Measurements from ENCODE around the gene SMIM33. TPM values are rescaled to one million over a fixed set of nuclear protein-coding genes. Genes with fewer than 3 reads are reported as not detected.

The SMIM33 gene
- total RNA-seq, 1 experiment from 2014 or later, result not detected

DNA sequence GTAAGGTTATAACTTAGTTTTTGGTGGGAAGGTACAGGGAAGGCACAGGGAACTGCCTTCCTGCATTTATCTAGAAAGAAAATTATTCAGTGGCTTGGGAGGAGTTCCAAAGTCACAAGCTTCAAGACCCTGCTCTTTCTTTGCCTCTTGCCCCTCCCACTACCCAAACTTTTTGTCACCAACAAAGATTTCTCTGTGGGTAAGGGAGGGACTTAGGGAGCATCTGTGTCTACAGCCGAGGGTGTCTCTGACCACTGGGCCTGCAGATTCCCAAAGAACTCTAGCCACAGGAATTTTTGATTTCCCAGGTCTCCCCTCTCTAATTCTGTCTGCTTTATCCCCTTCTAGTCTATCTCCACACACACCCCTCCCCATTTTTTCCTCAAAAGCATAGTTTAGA, 10.3 kb upstream of the SMIM33 start:
- no peak overlapping the region for H3K4me2 ChIP-seq (ENCODE audit: low read depth, low read length, poor library complexity, severe bottlenecking)
- no peak overlapping the region for H2AFZ ChIP-seq (ENCODE audit: low read length)

DNA sequence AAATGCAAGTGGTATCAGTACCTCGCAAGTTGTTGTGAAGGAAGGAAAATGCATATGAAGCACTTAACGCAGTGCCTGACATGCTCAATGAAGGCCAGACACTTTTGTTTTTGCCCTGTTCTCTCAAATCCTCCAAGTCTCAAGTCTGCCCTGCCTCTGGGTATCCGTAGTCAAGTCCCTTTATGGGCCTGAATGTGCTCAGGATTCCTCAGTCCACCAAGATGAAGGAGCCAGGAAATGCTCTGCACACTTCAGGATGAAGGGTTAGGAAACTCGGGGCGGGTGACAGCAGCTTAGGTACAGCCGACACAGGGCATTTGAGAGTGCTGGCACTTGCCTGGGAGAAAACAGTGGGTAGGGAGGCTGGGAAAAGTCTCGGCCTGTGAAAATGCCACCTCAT, 9.6 kb upstream of the SMIM33 start:
- no peaks in the 10 kb centered on the region for H3K27me3 ChIP-seq (ENCODE audit: low read length)
- no peaks in the 10 kb centered on the region for H3K9me2 ChIP-seq (replicated peaks; ENCODE audit: insufficient read depth, low read length)
- H4K20me1 ChIP-seq (ENCODE audit: insufficient read depth, low read depth, low read length), result no peaks in the 10 kb centered on the region
- H2AFZ ChIP-seq (ENCODE audit: low read length), result no peak overlapping the region
- no peaks in the 10 kb centered on the region for H3K4me1 ChIP-seq (ENCODE audit: low read length)
- H3K9ac ChIP-seq (ENCODE audit: low read length), result no peak overlapping the region
- H3K79me2 ChIP-seq (ENCODE audit: low read length), result no peaks in the 10 kb centered on the region
- H3K9me3 ChIP-seq (ENCODE audit: low read length), result no peaks in the 10 kb centered on the region
- no peak for DNase-seq
- H3K27ac ChIP-seq (ENCODE audit: low read length), result no peak overlapping the region
- no peak overlapping the region for H3K4me3 ChIP-seq (ENCODE audit: low read length)
- no peak overlapping the region for H3K4me2 ChIP-seq (ENCODE audit: low read depth, low read length, poor library complexity, severe bottlenecking)
- H3K36me3 ChIP-seq (ENCODE audit: insufficient read depth, low read length), result no peaks in the 10 kb centered on the region

More for the DNA sequence above, 10.3 kb upstream of the SMIM33 start:
- H3K27ac ChIP-seq (ENCODE audit: low read length), result no peak overlapping the region
- no peak overlapping the region for H3K9ac ChIP-seq (ENCODE audit: low read length)
- H3K4me1 ChIP-seq (ENCODE audit: low read length), result no peaks in the 10 kb centered on the region
- H3K9me3 ChIP-seq (ENCODE audit: low read length), result no peaks in the 10 kb centered on the region
- H3K36me3 ChIP-seq (ENCODE audit: insufficient read depth, low read length), result no peaks in the 10 kb centered on the region
- no peaks in the 10 kb centered on the region for H4K20me1 ChIP-seq (ENCODE audit: insufficient read depth, low read depth, low read length)
- no peak for DNase-seq
- no peaks in the 10 kb centered on the region for H3K79me2 ChIP-seq (ENCODE audit: low read length)
- H3K4me3 ChIP-seq (ENCODE audit: low read length), result no peak overlapping the region
- H3K27me3 ChIP-seq (ENCODE audit: low read length), result no peaks in the 10 kb centered on the region
- H3K9me2 ChIP-seq (replicated peaks; ENCODE audit: insufficient read depth, low read length), result no peaks in the 10 kb centered on the region

GRCh38 chr5:139461698-139462097, 9.1 kb upstream of the SMIM33 start:
- Histone ChIP-seq H3K79me2 (ENCODE audit: low read length) (no peaks in the 10 kb centered on the region), H3K4me2 (ENCODE audit: low read depth, low read length, poor library complexity, severe bottlenecking) (no peak overlapping the region)

GRCh38 chr5:139462586-139463276, 8.1 kb upstream of the SMIM33 start, which contains the start of gene ECSCR:
Gene ECSCR (minus strand): TSS chr5:139462743. CDS start chr5:139462670, 73 bp downstream.
- Histone ChIP-seq H3K27ac (ENCODE audit: low read length) (no peak within 1 kb of the TSS), H2AFZ (ENCODE audit: low read length) (no peak within 1 kb of the TSS), H3K4me1 (ENCODE audit: low read length) (no peaks in the 10 kb centered on the region), H3K36me3 (ENCODE audit: insufficient read depth, low read length) (no peaks in the 10 kb centered on the region), H3K9me2 (replicated peaks; ENCODE audit: insufficient read depth, low read length) (no peaks in the 10 kb centered on the region), H3K4me2 (ENCODE audit: low read depth, low read length, poor library complexity, severe bottlenecking) (no peak within 1 kb of the TSS), H3K9ac (ENCODE audit: low read length) (no peak within 1 kb of the TSS), H3K9me3 (ENCODE audit: low read length) (no peaks in the 10 kb centered on the region), H3K27me3 (ENCODE audit: low read length) (no peaks in the 10 kb centered on the region), H3K79me2 (ENCODE audit: low read length) (no peaks in the 10 kb centered on the region), H4K20me1 (ENCODE audit: insufficient read depth, low read depth, low read length) (no peaks in the 10 kb centered on the region), H3K4me3 (ENCODE audit: low read length) (no peak within 1 kb of the TSS)
- no peak for DNase-seq

More at GRCh38 chr5:139461698-139462097, 9.1 kb upstream of the SMIM33 start:
- Histone ChIP-seq H3K9me3 (ENCODE audit: low read length) (no peaks in the 10 kb centered on the region), H3K4me1 (ENCODE audit: low read length) (no peaks in the 10 kb centered on the region), H2AFZ (ENCODE audit: low read length) (no peak overlapping the region), H4K20me1 (ENCODE audit: insufficient read depth, low read depth, low read length) (no peaks in the 10 kb centered on the region), H3K36me3 (ENCODE audit: insufficient read depth, low read length) (no peaks in the 10 kb centered on the region), H3K9me2 (replicated peaks; ENCODE audit: insufficient read depth, low read length) (no peaks in the 10 kb centered on the region), H3K9ac (ENCODE audit: low read length) (no peak overlapping the region), H3K27ac (ENCODE audit: low read length) (no peak overlapping the region), H3K4me3 (ENCODE audit: low read length) (no peak overlapping the region), H3K27me3 (ENCODE audit: low read length) (no peaks in the 10 kb centered on the region)
- no peak for DNase-seq

DNA sequence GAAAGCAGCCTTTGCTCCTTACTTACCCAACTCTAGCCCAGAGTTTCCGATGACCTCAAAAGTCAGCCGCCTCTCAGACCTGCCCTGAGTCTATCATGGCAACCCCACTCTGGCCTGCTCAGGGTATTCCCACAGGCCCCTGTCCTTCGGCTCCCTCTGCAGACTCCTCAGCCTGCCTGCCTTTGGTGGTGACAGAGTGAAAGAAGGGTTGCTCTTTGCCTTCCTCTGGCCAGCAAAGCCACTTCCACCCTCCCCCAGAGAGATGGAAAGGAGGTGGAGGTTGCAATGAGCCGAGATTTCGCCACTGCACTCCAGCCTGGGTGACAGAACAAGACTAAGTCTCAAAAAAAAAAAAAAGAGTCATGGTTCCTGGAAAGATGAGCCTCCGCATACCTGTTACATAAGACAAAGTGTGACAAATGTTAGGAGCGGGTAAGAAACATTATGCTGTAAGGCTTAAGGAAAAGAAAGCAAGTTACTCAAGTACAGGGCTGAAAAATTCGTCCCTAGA, 2.3 kb upstream of the SMIM33 start:
- H3K9ac ChIP-seq (ENCODE audit: low read length), result no peak overlapping the region
- H3K4me2 ChIP-seq (ENCODE audit: low read depth, low read length, poor library complexity, severe bottlenecking), result no peak overlapping the region
- H3K9me3 ChIP-seq (ENCODE audit: low read length), result no peaks in the 10 kb centered on the region
- DNase-seq, result no peak
- H2AFZ ChIP-seq (ENCODE audit: low read length), result no peak overlapping the region
- H3K36me3 ChIP-seq (ENCODE audit: insufficient read depth, low read length), result no peaks in the 10 kb centered on the region
- H4K20me1 ChIP-seq (ENCODE audit: insufficient read depth, low read depth, low read length), result no peaks in the 10 kb centered on the region
- H3K27me3 ChIP-seq (ENCODE audit: low read length), result no peaks in the 10 kb centered on the region
- no peak overlapping the region for H3K4me3 ChIP-seq (ENCODE audit: low read length)
- no peaks in the 10 kb centered on the region for H3K9me2 ChIP-seq (replicated peaks; ENCODE audit: insufficient read depth, low read length)
- H3K4me1 ChIP-seq (ENCODE audit: low read length), result no peaks in the 10 kb centered on the region
- no peak overlapping the region for H3K27ac ChIP-seq (ENCODE audit: low read length)
- no peaks in the 10 kb centered on the region for H3K79me2 ChIP-seq (ENCODE audit: low read length)

DNA sequence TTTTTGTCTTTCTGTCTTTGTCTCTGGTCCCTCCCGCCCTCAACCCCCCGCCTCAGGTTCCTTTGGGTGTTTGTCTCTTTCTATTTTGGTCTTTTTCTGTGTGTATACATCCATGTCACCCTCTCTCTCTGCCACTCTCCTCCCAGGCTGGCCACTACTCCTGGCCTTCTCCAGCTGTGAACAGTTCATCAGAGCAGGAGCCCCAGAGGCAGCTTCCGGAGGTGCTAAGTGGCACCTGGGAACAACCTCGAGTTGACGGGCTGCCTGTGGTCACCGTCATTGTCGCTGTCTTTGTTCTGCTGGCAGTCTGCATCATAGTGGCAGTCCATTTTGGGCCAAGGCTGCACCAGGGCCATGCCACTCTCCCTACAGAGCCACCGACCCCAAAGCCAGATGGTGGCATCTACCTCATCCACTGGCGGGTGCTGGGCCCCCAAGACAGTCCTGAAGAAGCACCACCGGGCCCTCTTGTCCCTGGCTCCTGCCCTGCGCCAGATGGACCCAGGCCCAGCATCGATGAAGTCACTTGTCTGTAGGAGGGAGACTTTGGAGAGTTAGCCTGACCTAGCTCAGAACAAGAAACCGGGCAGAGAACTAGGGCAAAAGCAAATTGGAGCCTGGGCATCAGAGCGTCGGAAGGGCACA, 1.7 kb downstream of the SMIM33 start:
- Histone ChIP-seq H3K4me2 (ENCODE audit: low read depth, low read length, poor library complexity, severe bottlenecking) (no peak overlapping the region), H3K9me3 (ENCODE audit: low read length) (no peaks in the 10 kb centered on the region), H4K20me1 (ENCODE audit: insufficient read depth, low read depth, low read length) (no peaks in the 10 kb centered on the region), H3K4me3 (ENCODE audit: low read length) (no peak overlapping the region), H3K36me3 (ENCODE audit: insufficient read depth, low read length) (no peaks in the 10 kb centered on the region), H3K27me3 (ENCODE audit: low read length) (no peaks in the 10 kb centered on the region), H3K9me2 (replicated peaks; ENCODE audit: insufficient read depth, low read length) (no peaks in the 10 kb centered on the region), H3K9ac (ENCODE audit: low read length) (no peak overlapping the region), H3K4me1 (ENCODE audit: low read length) (no peaks in the 10 kb centered on the region), H3K27ac (ENCODE audit: low read length) (no peak overlapping the region), H3K79me2 (ENCODE audit: low read length) (no peaks in the 10 kb centered on the region), H2AFZ (ENCODE audit: low read length) (no peak overlapping the region)
- DNase-seq, result no peak

DNA sequence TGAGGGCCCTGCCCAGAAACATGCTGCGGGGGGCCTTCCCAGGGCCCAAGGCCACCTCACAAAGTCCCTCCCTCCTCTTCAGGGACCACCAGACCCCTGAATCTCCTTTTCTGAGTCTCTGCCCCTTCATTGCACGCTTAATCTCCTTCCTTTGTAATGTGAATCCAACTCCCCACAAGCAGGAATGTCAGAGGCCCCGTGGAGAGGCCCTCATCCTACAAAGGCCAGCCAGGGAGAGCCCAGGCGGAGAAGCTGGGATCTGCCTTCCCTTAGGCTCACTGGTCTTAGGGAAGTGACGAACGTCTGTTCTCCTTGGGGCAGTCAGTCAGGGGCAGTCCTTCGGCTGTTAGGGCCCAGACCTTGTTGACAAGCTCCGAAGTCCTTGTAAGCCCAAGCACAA, 2.3 kb downstream of the SMIM33 start:
- no peak overlapping the region for H3K9ac ChIP-seq (ENCODE audit: low read length)
- H3K4me2 ChIP-seq (ENCODE audit: low read depth, low read length, poor library complexity, severe bottlenecking), result no peak overlapping the region
- no peak overlapping the region for H2AFZ ChIP-seq (ENCODE audit: low read length)
- no peaks in the 10 kb centered on the region for H3K36me3 ChIP-seq (ENCODE audit: insufficient read depth, low read length)
- H4K20me1 ChIP-seq (ENCODE audit: insufficient read depth, low read depth, low read length), result no peaks in the 10 kb centered on the region
- H3K9me2 ChIP-seq (replicated peaks; ENCODE audit: insufficient read depth, low read length), result no peaks in the 10 kb centered on the region
- DNase-seq, result no peak
- H3K4me3 ChIP-seq (ENCODE audit: low read length), result no peak overlapping the region
- no peaks in the 10 kb centered on the region for H3K4me1 ChIP-seq (ENCODE audit: low read length)
- H3K27me3 ChIP-seq (ENCODE audit: low read length), result no peaks in the 10 kb centered on the region
- no peak overlapping the region for H3K27ac ChIP-seq (ENCODE audit: low read length)
- H3K79me2 ChIP-seq (ENCODE audit: low read length), result no peaks in the 10 kb centered on the region
- H3K9me3 ChIP-seq (ENCODE audit: low read length), result no peaks in the 10 kb centered on the region

DNA sequence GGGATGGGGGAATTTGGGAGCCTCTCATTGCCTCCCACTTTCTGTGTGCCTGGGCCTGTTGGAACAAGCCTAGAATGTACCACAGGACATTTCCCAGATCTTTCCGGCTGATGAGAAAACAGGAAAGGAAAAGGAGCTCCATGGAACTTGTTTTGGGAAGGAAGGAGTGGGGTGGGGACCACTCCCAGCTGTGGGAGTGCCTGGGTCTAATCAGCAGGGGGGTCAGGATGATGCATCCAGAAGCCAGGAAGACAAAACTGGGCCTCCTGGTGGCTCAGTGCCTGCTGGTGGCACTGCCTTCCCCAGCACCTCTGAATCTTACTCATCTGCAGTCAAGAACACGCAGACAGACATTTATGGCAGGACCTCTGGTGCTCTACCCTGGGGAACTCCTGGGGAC, 2.8 kb downstream of the SMIM33 start:
- DNase-seq, result no peak
- Histone ChIP-seq H3K36me3 (ENCODE audit: insufficient read depth, low read length) (no peaks in the 10 kb centered on the region), H3K9me3 (ENCODE audit: low read length) (no peaks in the 10 kb centered on the region), H3K27me3 (ENCODE audit: low read length) (no peaks in the 10 kb centered on the region), H2AFZ (ENCODE audit: low read length) (no peak overlapping the region), H3K4me3 (ENCODE audit: low read length) (no peak overlapping the region), H3K27ac (ENCODE audit: low read length) (no peak overlapping the region), H3K9ac (ENCODE audit: low read length) (no peak overlapping the region), H3K9me2 (replicated peaks; ENCODE audit: insufficient read depth, low read length) (no peaks in the 10 kb centered on the region), H3K79me2 (ENCODE audit: low read length) (no peaks in the 10 kb centered on the region), H3K4me1 (ENCODE audit: low read length) (no peaks in the 10 kb centered on the region), H3K4me2 (ENCODE audit: low read depth, low read length, poor library complexity, severe bottlenecking) (no peak overlapping the region), H4K20me1 (ENCODE audit: insufficient read depth, low read depth, low read length) (no peaks in the 10 kb centered on the region)
